Activated naive CD4-positive, alpha-beta T cell treated with Interleukin-2 at 50 U/mL for 16 hours (primary cell): ENCODE measurements around the gene FAM47E.
"Not testable (repeated sequence)": the region's sequence is repeated elsewhere in the genome, so short reads cannot be mapped to it uniquely, and the experiment has no call there.

ENCODE experiments used
- DNase-seq: peaks from one replicate; pipeline ENCODE4 v3.0.0-alpha.2; 2020

FAM47E gene

DNA sequence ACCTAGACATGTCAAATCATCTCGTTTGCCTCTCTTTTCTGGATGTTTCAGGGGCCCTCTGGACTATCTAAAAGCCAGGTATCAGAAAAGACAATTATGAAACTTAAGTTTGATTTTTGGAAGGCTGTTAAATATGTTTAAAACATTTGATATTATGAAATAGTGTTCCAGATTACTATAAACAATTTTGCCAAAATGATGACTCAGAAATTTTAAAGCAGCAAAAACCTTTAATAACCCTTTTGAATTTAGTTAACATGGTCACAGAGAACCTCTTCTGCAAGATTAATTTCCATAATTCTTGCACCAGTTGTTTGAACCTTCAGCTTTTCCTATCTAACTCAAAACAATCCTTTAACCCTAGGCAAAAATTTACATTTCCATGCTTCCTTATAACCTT lies 18.8 kb upstream of the FAM47E start:
- DNase-seq, result no peak

DNA sequence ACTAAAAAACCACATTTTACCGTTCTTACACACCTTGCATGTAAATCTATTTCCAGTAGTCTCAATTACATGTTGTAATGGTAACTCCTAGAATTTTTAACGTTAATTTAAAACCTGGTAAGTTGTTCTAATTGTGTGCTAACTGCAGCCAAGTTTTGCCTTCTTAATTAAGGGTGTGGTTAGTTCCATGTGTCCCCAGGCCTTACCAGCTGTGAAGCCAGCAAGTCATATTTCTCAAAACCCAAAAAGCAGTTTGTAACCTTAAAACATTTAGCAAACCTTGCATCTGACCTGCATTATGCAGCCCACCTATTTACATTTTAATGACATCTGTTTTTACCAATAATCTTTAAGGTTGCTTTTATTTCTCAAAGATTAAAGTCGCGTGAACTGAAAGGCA lies 18.4 kb upstream of the FAM47E start:
- DNase-seq, result no peak

DNA sequence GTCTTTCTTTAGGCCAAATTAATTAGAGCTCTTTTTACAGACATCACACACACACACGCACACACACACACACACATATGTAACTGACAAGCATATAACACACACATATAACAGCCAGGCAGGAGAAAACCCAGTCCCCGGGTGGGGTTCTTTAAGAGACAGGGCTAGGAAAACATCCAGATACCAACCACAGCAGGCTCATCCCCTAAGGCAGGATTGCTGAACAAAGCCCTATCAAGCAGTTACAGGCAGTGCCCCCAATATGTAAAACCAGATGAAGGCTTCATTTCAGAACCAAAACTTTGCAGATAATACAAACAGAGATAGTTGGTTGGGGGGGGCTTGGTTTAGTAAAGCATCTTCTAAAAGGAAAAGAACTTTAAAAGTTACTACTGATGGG lies 18.0 kb upstream of the FAM47E start:
- no peak for DNase-seq

DNA sequence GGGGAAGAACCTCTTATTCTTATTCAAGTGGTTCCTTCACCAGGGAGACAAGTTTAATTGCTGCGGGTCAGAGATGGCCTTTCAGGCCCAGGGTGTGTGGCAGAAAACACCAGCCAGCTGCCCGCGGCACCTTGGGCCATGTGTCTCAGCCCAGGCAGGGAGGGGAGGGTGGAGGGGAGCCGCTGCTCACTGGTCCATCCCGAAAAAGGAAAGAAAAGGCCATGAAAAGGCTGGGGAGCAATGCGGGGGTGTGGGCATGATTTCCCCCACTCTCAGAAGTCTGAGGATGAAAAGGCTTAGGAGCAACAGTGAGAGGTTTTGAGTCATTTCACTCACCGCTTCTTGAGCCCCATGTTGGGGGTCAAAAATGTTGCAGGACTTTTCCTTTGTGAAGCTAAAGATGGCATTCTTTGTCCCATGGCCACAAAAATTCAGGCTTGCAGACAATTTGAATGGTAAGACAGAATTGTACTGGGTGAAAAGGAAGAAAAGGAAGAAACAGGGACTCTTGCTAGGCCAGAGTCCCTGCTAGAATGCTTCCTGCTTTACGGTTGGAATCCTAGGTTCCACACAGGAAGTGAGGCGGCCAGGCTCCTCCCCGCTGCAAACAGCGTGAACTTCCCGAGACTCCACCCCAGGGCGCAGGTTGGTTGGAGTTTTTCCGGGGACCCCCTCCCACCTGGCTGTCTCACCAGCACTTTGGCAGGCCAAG lies 17.4 kb upstream of the FAM47E start:
- no peak for DNase-seq

DNA sequence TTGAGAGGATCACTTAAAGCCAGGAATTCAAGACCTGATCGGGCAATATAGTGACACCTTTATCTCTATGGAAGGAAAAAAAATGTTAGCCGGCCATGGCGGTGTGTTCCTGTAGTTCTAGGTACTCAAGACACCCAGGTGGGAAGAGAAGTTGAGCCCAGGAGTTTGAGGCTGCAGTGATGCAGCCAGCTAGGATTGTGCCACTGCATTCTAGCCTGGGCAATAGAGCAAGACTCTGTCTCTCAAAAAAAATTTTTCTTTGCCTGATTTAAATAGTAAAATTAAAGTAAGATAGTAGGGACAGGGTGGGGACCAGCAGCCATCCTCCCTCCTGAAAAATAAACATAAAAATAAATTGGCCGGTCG lies 16.9 kb upstream of the FAM47E start:
- DNase-seq, result no peak

DNA sequence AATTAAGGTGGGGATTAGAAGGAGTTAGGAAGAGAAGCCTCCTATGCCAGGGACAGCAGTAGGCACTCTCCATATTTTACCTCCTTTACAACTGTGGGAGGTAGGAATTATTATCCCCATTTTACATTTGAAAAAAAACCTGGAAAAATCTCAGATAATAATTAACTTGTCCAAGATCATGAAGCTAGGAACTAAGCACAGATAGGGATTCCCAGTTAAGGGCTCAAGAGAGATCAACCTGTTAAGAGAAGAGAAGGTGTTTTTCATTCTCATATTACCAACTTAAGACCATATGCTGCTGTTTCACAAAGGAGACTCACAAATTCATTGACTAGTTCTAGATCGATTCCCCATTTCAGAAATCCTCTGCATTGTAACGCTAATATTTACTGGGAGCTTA lies 16.1 kb upstream of the FAM47E start:
- DNase-seq, result no peak

DNA sequence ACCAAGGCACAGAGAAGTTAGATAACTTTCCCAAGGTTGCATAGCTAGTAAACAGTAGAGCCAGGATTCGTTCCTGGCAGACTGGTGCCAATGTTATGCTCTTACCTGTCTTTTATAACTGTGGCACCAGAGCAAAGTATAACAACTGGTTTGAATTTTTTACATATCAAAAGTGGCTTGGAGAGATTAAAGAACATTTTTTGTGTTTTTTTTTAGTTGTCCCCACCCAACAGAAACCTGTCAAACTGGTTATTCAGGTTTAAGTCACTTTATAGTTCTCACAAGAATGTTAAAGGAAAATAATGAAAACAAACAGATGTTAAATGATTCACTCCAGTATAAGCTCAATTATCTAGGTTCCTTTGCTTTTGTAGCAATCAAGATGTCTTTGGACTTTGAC lies 15.6 kb upstream of the FAM47E start:
- DNase-seq, result no peak

DNA sequence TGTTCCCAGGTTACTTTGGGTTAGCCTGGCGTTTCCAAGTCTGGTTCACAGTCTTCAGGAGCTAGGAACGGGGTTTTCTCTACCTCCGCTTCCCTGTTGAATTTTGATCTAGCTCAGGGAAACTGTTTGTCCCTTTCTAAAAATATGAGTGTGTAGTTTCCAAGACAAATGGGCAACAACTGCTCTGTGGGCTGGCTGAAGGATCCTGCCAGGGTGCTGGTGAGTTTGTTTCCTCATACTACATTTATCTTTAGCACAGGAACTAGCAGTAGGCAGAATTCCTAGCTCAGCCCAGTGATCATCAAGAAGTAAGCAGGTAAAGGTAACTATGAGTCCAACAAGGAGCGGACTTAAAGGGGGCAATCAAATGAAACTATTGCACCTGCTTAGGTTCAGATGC lies 13.3 kb upstream of the FAM47E start:
- DNase-seq, result no peak

DNA sequence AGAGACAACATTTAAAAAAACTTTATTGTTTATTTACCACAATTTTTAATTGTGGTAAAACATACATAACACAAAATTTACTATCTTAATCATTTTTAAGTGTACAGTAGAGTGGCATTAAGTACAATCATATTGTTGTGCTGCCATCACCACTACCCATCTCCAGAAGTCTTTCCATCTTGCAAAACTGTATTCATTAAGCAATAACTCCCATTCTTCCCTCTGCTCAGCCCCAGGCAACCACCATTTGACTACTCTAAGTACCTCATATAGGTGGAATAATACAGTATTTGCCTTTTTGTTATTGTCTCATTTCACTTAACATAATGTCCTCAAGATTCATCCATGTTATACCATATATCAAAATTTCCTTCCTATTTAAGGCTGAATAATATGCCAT lies 12.8 kb upstream of the FAM47E start:
- no peak for DNase-seq

DNA sequence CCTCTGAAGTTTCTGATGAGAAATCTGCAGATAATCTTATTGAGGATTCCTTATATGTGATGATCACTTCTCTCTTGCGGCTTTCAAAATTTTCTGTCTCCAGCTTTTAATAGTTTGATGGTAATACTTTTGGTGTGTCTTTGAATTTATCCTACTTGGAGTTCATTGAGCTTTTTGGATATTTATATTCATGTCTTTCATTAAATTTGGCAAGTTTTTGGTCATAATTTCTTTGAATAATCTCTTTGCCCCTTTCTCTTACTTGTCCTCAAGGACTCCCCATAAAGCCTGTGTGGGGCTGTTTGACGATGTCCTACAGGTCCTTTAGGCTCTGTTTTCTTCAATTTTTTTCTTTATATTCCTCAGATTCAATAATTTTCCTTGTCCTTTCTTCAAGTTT lies 11.3 kb upstream of the FAM47E start:
- no peak for DNase-seq

DNA sequence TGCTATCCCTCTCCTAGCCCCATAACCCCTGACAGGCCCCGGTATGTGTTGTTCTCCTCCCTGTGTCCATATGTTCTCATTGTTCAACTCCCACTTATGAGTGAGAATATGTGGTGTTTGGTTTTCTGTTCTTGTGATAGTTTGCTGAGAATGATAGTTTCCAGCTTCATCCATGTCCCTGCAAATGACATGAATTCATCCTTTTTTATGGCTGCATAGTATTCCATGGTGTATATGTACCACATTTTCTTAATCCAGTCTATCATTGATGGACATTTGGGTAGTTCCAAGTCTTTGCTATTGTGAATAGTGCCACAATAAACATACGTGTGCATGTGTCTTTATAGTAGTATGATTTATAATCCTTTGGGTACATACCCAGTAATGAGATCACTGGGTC lies 7.6 kb upstream of the FAM47E start:
- not testable (repeated sequence) for DNase-seq

DNA sequence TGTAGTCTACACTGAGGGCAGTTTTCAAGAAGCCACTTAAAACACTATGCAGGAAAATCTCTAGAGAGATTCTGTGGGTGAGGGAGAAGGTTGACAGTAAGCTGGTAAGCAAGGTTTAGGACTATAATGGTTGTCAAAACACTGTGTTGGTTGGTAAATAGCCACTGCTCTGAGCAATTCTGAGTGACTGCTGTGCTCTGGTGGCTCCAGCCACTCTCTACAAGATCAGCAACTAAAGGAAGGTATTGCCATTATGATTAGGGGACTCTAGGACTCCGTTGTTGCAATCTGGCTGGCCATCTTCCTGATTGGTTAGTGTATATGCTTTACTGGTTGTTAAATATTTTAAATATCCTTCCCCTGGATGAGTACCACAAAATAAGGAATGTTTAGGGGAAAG lies 5.5 kb upstream of the FAM47E start:
- DNase-seq, result no peak

DNA sequence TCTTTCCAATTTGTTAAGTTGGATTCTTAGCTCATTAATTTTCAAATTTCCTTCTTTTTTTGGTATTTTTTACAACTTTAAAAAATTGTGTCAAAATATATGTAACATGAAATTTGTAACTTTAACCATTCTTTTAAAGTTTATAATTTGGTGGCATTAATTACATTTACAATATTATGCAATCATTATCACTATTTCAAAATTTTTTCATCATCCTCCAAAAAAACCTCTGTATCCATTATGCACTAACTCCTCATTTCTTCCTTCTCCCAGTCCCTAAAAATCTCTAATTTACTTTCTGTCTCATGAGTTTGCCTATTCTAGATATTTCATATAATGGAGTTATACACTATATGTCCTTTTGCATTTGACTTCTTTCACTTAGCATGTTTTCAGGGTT lies 4.7 kb upstream of the FAM47E start:
- no peak for DNase-seq

DNA sequence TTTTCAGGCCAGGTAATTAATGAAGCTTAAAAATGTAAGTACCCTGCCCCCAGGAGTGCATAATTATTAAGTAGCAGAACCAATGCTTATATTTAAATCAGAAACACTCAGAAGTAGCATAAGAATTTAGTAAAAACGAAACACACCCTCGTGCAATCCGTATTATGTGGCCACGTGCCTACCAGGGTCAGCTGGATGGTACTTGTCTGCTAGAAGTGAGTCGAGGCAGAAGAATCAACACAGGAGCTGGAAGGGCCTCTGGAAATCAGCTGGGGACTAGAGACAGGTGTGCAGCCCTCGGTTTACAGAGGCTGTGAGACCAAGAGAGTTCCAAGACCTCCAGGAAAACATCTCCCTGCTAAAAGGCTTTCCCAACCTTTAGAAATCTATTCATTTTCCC lies 559 bp upstream of the FAM47E start:
- DNase-seq, result no peak

DNA sequence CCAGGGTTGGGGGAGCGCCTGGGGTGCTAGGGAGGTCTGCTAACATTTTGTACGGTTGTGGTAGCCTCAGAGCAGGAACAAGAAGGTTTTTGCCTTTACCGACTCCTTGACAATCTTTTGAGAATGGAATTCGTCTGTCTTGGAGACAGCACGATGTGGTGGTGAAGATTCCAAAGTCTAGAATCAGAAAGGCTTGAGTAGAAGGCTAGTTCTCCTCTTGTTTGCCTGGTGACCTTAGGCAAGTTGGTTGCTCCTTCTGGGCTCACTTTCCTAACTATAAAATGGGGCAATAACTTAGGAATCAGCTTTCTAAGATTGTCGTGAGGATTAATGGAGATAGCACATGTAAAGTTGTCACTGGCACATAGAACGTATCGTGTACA lies 741 bp downstream of the FAM47E start:
- no peak for DNase-seq

DNA sequence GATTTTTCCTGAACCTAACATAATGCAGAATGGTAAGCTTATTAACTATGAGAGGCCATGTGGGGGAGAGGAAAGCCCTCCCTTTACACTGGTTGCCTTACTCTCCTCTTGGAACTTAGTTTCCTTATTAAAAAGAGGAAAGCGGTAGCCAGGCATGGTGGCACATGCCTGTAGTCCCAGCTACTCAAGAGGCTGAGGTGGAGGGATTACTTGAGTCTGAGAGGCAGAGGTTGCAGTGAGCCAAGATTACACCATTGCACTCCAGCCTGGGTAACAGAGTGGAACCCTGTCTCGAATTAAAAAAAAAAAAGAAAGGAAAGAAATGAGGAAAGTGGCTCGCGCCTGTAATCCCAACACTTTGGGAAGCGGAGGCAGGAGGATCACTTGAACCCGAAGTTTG lies 2.0 kb downstream of the FAM47E start:
- no peak for DNase-seq

DNA sequence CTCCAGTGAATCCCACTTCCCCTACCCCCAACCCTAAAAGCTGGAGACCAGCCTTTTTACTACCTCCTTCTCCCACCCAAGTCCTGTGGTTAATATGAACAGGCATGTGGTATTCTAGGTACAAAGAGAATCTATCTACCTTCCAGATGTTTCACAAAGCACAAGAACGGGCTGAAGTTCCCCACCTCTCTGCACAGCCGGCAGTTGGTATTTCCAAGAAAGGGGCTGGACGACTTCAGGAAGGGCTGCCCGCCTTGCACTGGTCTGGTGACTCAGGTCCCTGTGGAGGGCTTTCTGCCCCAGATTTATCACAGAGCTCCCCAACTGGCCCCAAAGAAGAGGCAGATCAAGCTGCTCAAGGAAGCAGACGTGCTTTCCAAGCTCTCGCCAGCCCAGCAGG lies 4.5 kb downstream of the FAM47E start:
- DNase-seq, result no peak

DNA sequence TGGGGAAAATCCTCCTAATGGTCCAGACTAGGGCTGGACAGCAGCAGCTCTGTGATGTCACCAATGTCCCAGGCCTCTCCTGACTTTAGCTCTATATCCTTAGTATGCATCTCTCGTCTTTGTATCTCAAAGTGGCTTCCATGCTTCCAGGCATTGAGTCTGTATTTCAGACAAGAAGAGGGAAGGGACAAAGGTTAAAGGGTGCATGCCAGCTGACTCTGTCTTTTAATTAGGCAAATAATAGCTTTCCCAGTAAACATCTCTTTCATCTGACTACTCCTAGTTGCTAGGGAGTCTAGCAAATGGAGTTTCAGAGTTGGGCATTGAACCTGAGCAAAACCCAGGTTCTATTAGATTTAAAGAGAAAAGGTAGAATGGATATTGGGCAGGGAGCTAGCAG lies 5.4 kb downstream of the FAM47E start:
- DNase-seq, result no peak

DNA sequence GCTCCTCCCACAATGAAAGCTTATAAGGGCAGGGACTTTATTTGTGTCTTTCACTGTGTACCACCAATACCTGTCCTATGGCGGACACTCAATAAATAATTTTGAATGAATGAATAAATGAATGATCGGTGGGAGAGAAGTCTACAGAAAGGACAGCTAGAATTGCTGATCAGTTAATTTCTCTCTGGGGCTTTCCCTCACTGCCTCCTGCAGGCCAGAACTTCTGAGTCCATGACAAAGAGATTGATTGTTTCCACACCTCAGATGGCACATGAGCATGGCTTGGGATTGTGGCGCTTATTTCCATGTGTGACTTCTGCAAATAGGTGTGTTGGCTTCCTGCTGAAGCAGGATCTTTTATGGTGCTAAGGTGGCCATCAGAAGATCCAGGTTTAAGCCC lies 6.3 kb downstream of the FAM47E start:
- DNase-seq, result no peak

DNA sequence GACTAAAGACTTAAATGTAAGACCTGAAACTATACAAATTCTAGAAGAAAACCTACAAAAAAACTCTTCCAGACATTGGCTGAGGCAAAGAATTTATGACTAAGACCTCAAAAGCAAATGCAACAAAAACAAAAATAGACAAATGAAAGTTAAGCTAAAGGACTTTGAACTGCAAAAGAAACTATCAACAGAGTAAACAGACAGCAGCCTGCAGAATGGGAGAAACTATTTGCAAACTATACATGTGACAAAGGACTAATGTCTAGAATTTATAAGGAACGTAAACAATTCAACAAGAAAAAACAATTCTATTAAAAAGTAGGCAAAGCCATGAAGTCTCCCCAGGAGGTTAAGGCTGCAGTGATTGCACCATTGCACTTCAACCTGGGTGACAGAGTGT lies 9.1 kb downstream of the FAM47E start:
- DNase-seq, result no peak

DNA sequence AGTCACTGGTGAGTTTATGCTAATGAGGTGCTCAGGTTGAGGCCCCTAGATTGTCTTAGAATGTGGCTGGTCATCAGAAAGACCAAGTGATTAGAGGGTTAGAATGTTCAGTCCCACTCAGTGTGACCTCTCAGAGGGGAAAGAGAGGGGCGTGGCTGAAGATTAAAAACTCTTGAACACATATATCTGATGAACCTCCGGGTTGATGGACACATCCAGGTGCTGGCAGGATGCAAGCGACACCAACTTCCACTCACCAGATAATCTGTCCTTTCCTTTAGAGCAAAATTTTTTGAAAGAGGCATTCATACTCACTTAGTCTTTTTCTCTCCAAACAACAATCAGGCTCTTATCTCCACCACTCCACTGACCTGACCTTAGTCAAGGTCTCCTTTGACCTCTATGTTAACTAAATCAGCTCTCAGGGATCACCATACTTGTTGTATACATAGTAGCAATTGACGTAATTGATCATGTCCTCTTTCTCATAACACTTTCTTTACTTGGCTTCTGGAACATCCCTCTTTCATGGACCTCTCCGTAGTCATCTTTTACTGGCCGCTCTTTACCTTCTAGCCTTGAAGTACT lies 14.2 kb downstream of the FAM47E start:
- no peak for DNase-seq

DNA sequence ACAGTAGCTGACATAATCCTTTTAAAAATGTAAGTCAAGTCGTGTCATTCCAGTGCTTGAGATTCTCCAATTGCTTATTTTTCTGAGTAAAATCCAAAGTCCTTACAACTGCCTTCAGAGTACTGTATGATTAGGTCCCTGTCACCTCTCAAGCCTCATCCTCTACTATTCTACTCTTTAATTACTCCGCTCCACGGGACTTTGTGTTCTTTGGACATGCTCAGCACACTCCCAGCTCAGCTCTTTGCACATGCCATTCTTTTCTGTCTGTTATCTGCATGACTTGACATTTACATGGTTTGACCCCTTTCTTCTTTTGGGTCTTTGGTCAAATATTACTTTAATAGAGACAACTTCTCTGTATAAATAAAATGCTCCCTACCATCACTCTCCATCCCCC lies 15.1 kb downstream of the FAM47E start:
- DNase-seq, result no peak

DNA sequence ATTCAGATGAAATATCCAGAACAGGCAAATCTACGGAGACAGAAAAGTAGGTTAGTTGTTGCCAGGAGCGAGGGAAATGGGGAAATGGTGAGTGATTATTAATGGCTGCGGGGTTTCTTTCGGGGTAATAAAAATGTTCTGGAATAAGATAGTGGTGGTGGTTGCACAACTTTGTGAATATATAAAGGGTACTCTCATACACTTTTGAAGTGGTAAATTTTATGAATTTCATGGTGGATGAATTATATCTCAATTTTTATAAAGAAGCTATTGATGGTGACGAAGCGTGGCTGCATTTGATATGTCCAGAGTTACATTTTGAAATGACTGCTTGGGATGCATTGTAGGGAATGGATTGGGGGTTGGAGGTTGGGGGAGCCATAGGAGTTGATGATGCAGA lies 16.3 kb downstream of the FAM47E start:
- no peak for DNase-seq

DNA sequence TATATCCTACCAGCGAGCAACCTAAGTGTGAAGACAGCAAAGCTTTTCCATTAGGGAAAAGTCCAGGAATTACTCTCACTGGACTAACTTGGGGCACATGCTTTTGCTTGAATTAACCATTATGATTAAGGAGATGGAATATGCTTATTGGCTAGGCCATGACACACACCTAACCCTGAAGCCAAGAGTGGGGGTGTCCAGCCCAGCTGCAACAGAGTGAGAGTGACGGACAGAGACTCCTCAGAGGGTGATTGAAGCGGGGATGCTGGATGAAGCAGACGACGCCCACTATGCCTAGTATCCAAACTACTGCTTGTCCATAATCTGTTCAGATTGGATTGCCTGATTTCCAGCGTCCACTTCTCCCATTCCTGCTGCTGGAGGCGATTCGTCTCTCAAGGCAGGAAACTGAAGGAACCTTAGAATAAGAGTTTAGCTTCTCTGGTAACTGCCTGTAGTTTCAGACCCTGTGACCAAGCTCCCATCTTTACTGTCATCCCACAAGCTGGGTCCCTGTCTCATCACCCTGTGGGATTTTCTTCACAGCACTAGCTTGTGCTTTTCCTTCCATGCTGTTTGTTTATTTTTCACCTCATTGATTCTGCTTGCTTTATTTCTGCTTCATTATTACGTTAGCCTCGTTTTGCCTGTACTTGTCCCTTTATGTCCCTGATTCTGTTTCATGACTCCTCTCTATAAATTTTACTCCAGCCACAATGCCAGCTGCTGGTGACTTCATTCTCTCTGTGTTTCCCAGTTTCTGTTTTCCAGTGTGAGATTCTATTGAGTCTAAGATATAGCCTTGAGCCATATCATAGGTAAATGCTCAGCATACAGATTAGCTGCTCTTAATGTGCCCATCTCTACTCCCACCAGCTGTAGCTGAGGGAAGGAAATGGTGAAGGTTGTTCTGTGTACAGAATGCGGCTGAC lies 19.0 kb downstream of the FAM47E start:
- DNase-seq, result no peak
